B cell (primary cell): ENCODE data around the gene SNTG2.

Source experiments
- EZH2 ChIP-seq: IDR thresholded peaks from 2 replicates; pipeline ENCODE4 v1.6.1; 2012; ENCODE audit warnings: borderline replicate concordance, low read depth, mild to moderate bottlenecking, moderate library complexity, low read length; ENCODE audit not compliant: insufficient read depth, poor library complexity, severe bottlenecking
- TF ChIP-seq, protein P1 (sequence below): fragments of 200-600 bp; IDR thresholded peaks from one replicate; pipeline ENCODE4 v1.8.0; 2022; ENCODE audit warnings: antibody characterized with exemption, mild to moderate bottlenecking

DNA sequence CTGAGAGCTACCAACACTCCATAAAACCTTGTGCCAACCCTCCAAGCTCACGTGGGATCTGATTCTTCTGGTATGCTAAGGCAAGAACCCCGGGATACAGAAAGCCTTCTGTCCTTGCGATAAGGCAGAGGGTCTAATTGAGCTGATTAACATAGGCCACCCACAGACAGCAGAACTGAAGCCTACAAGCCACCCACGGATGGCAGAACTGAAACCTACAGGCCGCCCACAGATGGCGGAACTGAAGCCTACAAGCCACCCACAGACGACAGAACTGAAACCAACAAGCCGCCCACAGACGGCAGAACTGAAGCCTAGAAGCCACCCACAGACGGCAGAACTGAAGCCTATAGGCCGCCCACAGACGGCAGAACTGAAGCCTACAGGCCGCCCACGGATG is 216.3 kb downstream of the SNTG2 start:
- TF ChIP-seq, protein P1, sequence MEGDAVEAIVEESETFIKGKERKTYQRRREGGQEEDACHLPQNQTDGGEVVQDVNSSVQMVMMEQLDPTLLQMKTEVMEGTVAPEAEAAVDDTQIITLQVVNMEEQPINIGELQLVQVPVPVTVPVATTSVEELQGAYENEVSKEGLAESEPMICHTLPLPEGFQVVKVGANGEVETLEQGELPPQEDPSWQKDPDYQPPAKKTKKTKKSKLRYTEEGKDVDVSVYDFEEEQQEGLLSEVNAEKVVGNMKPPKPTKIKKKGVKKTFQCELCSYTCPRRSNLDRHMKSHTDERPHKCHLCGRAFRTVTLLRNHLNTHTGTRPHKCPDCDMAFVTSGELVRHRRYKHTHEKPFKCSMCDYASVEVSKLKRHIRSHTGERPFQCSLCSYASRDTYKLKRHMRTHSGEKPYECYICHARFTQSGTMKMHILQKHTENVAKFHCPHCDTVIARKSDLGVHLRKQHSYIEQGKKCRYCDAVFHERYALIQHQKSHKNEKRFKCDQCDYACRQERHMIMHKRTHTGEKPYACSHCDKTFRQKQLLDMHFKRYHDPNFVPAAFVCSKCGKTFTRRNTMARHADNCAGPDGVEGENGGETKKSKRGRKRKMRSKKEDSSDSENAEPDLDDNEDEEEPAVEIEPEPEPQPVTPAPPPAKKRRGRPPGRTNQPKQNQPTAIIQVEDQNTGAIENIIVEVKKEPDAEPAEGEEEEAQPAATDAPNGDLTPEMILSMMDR: no peak
- no peak for TF ChIP-seq EZH2
